Measurements from ENCODE around the gene RIOK3.

- no peak for TF ChIP-seq CTCF (IDR thresholded peaks at IDR 0.05 in 4 of 5, conservative IDR thresholded peaks at IDR 0.05 in 1 of 5)
- TF ChIP-seq POLR2A (IDR thresholded peaks at IDR 0.05), result no peak
These were observed 31.8 kb upstream of the RIOK3 start for GRCh38 chr18:23421277-23421676.
